Neural cell (in vitro differentiated cells): ENCODE results near the gene CD3E.

ENCODE experiments used
- EP300 ChIP-seq: fragments of 450-650 bp; conservative IDR thresholded peaks from 2 replicates; pipeline ENCODE4 v1.6.1; 2014; ENCODE audit warnings: antibody characterized with exemption, mild to moderate bottlenecking, moderate library complexity; ENCODE audit not compliant: poor library complexity, severe bottlenecking
- EZH2 ChIP-seq: fragments of 200-600, 300-800 bp; shearing (Covaris generic), sonication (generic); IDR thresholded peaks from 2 replicates; pipeline ENCODE4 v1.6.1; 2014; ENCODE audit warnings: antibody characterized with exemption, low read length, borderline replicate concordance, mild to moderate bottlenecking; ENCODE audit not compliant: insufficient read depth, poor library complexity, severe bottlenecking
- POLR2AphosphoS5 ChIP-seq: IDR thresholded peaks from 2 replicates; pipeline ENCODE4 v1.6.1; 2012
- RAD21 ChIP-seq: fragments of 450-650 bp; conservative IDR thresholded peaks from 2 replicates; pipeline ENCODE4 v1.6.1; 2014; ENCODE audit warnings: antibody characterized with exemption, mild to moderate bottlenecking, moderate library complexity
- SMC3 ChIP-seq: fragments of 450-650 bp; conservative IDR thresholded peaks from 2 replicates; pipeline ENCODE4 v1.6.1; 2014; ENCODE audit warnings: antibody characterized with exemption, mild to moderate bottlenecking, moderate library complexity; ENCODE audit not compliant: poor library complexity
- TF ChIP-seq, protein P1 (sequence below): fragments of 450-650 bp; IDR thresholded peaks from 2 replicates; pipeline ENCODE4 v1.5.1; 2014; ENCODE audit warnings: antibody characterized with exemption, mild to moderate bottlenecking, moderate library complexity; ENCODE audit not compliant: poor library complexity, severe bottlenecking
- TF ChIP-seq, protein P2 (sequence below): IDR thresholded peaks from 2 replicates; pipeline ENCODE4 v1.6.1; 2012; ENCODE audit warnings: borderline replicate concordance

DNA sequence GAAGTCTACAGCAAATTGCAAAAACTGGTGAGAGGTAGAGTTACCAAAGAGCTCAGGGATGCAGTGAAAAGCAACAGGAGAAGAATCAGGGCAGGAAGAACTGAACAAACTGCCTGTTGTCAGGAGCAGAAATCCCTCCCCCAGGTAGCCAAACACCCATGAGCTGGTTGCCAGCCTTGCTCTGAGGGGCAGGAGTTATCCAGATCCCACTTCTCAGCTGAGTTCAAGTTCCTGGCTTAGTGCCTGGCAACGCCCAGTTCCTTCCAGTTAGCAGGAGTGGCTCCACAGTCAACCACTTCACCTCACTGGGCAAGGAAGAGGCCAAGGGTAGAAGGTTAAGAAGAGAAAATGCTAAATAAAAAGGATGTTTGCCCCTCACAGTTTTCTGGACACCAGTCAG lies 38.6 kb upstream of the CD3E start:
- TF ChIP-seq RAD21 (no peak), EP300 (no peak), SMC3 (no peak), EZH2 (no peak), POLR2AphosphoS5 (no peak)
- TF ChIP-seq, protein P1, sequence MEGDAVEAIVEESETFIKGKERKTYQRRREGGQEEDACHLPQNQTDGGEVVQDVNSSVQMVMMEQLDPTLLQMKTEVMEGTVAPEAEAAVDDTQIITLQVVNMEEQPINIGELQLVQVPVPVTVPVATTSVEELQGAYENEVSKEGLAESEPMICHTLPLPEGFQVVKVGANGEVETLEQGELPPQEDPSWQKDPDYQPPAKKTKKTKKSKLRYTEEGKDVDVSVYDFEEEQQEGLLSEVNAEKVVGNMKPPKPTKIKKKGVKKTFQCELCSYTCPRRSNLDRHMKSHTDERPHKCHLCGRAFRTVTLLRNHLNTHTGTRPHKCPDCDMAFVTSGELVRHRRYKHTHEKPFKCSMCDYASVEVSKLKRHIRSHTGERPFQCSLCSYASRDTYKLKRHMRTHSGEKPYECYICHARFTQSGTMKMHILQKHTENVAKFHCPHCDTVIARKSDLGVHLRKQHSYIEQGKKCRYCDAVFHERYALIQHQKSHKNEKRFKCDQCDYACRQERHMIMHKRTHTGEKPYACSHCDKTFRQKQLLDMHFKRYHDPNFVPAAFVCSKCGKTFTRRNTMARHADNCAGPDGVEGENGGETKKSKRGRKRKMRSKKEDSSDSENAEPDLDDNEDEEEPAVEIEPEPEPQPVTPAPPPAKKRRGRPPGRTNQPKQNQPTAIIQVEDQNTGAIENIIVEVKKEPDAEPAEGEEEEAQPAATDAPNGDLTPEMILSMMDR, result no peak
- TF ChIP-seq, protein P2, sequence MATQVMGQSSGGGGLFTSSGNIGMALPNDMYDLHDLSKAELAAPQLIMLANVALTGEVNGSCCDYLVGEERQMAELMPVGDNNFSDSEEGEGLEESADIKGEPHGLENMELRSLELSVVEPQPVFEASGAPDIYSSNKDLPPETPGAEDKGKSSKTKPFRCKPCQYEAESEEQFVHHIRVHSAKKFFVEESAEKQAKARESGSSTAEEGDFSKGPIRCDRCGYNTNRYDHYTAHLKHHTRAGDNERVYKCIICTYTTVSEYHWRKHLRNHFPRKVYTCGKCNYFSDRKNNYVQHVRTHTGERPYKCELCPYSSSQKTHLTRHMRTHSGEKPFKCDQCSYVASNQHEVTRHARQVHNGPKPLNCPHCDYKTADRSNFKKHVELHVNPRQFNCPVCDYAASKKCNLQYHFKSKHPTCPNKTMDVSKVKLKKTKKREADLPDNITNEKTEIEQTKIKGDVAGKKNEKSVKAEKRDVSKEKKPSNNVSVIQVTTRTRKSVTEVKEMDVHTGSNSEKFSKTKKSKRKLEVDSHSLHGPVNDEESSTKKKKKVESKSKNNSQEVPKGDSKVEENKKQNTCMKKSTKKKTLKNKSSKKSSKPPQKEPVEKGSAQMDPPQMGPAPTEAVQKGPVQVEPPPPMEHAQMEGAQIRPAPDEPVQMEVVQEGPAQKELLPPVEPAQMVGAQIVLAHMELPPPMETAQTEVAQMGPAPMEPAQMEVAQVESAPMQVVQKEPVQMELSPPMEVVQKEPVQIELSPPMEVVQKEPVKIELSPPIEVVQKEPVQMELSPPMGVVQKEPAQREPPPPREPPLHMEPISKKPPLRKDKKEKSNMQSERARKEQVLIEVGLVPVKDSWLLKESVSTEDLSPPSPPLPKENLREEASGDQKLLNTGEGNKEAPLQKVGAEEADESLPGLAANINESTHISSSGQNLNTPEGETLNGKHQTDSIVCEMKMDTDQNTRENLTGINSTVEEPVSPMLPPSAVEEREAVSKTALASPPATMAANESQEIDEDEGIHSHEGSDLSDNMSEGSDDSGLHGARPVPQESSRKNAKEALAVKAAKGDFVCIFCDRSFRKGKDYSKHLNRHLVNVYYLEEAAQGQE, result no peak
